Epithelial cell of proximal tubule (primary cell): ENCODE measurements around the gene RSPH9. TPM values are rescaled to one million over a fixed set of nuclear protein-coding genes. Genes with fewer than 3 reads are reported as not detected.

Experiments used
- DNase-seq: peaks from one replicate; pipeline ENCODE4 v3.0.0-alpha.2; 2011; ENCODE audit warnings: low read depth
- H3K4me3 ChIP-seq: 2 replicates; pipeline ENCODE4 v1.5.1; 2011; ENCODE audit warnings: low read depth, mild to moderate bottlenecking, low read length
- total RNA-seq: library from RNA; depleted of rRNA; stranded (reverse); fragments of >200 nt; gene quantifications from 2 replicates; pipeline ENCODE4 v1.2.3, GENCODE V29; 2015
- TF ChIP-seq, protein P1 (sequence below): conservative IDR thresholded peaks from 2 replicates; pipeline ENCODE4 v1.5.1; 2012; ENCODE audit warnings: low read depth, mild to moderate bottlenecking, low read length

Gene RSPH9
- total RNA-seq, 1 donor from 2014 or later = not detected

DNA sequence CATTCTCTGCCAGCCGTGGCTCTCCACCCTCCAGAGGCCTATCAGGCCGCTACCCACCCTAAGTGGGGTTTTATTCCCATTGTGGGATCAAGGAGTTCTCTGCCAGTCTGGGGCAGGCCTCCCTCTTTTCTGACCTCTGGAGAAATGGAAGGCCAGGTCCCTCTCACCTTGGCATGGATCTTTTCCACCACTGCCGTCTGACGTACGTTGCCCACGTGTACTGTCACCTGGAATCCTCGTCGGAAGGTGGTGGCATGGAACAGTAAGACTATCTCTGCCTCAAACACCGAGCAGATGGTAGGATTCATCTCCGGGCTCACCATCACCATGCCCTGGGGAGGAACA is 23.0 kb upstream of the RSPH9 start:
- H3K4me3 ChIP-seq = no peak overlapping the region
- no peak for DNase-seq
- TF ChIP-seq, protein P1, sequence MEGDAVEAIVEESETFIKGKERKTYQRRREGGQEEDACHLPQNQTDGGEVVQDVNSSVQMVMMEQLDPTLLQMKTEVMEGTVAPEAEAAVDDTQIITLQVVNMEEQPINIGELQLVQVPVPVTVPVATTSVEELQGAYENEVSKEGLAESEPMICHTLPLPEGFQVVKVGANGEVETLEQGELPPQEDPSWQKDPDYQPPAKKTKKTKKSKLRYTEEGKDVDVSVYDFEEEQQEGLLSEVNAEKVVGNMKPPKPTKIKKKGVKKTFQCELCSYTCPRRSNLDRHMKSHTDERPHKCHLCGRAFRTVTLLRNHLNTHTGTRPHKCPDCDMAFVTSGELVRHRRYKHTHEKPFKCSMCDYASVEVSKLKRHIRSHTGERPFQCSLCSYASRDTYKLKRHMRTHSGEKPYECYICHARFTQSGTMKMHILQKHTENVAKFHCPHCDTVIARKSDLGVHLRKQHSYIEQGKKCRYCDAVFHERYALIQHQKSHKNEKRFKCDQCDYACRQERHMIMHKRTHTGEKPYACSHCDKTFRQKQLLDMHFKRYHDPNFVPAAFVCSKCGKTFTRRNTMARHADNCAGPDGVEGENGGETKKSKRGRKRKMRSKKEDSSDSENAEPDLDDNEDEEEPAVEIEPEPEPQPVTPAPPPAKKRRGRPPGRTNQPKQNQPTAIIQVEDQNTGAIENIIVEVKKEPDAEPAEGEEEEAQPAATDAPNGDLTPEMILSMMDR = no peak

GRCh38 chr6:43622541-43622940 is 22.3 kb upstream of the RSPH9 start:
- no peak overlapping the region for H3K4me3 ChIP-seq
- TF ChIP-seq, protein P1 = no peak
- no peak for DNase-seq

DNA sequence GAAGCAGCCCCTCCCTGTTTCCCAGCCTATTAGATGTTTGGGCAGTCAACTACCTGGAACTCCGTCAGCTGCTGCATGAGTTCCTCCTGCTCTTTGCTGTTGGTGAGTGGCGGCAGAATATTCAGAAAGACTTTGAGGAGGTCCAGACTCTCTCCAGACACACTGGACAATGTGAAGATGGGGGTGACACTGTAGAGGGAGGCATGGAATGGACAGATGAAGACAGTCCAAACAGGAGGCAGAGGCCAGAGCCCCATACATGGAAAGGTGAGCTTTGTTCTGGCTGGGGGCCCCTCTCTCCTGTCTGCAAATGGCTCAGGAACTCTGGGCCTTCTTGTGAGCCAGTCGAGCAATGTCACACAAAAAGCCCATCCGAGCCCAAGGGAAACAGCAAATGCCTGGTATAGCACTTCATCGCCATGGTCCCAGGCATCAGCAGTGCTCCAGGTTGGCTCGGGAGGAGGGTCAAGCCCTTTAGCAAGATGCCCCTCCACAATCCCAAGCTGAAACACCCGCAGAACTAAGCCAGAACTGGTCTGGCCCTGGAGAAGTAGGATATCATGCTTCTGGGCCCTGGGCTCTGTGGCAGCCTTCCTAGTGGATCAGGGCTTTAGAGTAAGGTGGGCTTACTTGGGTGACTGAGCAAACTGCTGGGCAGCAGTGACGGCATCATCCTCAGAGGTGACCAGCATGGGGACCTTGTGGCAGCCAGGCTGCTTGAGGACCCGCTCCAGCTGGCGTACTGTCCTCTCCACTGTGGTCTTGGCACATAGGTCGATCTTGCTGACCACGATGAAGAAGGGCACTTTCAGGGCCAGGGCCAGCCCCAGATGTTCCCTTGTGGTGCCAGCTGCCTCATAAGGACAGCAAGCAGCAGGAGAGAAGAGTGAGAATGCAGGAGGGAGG is 20.7 kb upstream of the RSPH9 start:
- H3K4me3 ChIP-seq = no peak overlapping the region
- DNase-seq = no peak
- TF ChIP-seq, protein P1 = no peak

- DNase-seq = no peak
- TF ChIP-seq, protein P1 = no peak
- no peak overlapping the region for H3K4me3 ChIP-seq
Measured at GRCh38 chr6:43624786-43625288, 20.0 kb upstream of the RSPH9 start.

DNA sequence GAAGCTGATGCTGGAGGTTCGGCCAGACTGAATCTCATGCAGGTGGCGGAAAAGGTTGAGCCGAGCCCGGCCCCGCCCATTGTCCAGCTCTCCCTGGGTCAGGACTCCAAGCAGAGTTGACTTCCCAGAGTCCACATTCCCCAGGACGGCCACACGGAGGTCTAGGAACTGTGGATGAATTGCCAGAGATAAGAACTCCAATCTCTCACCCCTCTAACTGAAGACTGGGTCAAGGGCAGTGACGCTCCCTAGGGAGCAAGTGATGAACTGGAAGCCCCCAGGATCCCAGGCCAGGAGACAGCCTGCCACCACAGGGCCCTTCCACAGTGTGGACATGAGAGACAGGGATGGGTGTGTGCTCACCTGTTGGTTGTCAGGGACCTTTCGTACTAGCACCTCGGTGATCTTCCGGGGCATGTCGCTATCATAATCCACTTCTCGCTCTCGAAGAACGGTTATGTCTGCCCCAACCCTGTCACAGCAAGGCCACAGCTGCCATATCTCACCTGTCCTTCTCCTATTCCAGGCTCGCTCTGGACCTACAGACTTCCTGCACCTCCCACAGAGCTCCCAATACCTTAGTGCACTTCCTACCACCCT is 19.3 kb upstream of the RSPH9 start:
- DNase-seq = no peak
- TF ChIP-seq, protein P1 = no peak
- H3K4me3 ChIP-seq = no peak overlapping the region

DNA sequence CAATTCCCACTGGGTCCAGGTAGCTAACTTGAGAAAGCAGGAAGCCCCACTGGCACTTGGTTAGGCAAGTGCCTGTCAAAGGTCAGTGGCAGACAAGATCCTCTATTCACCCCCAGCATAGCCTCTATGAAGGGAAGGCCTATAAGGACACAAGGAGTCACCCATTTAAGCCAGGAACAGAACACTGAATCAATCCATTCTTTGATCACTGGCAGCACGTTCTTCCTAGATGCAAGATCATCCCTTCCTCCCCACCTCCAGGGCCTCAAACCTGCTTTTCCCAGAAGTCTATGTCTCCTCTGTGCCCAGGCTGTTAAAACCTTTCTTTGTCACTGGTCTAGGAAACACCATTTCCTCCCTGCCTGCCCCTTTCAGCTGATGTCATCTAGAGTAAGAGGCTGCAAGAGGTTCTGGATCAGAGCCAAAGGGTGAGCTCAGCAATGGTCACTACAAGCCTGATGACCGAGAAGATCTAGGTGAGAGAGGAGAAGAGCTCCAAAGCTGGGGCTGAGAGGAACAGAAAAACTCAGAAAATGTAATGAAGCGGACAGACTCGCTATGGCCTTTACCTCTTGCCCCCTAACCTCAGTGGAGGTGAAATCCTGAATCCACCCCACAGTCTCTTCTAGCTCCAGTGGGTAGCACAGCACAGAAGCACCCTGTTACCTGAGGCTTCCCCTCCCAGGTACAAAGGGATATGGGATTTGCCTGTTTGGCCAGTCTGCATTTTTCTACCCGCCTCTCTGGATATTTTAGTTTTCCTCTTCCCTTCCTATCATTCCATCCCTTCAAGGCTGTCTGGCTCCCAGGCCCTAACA is 17.6 kb upstream of the RSPH9 start:
- peak; percentile 92 for DNase-seq
- TF ChIP-seq, protein P1 = no peak
- H3K4me3 ChIP-seq = peak overlapping the region; percentile 100
